Stimulated activated CD4-positive, alpha-beta T cell treated with anti-CD3 and anti-CD28 coated beads, Interleukin-15, amount 100 ng/mL, for 24 hours (primary cell): ENCODE data around the gene EVC.
"Not testable (repeated sequence)": the region's sequence is repeated elsewhere in the genome, so short reads cannot be mapped to it uniquely, and the experiment has no call there.

Experiments used
- DNase-seq: peaks from one replicate; pipeline ENCODE4 v3.0.0-alpha.2; 2020

Gene EVC

GRCh38 chr4:5821665-5822358 lies 110.8 kb downstream of the EVC start:
- peak; percentile 18 for DNase-seq

DNA sequence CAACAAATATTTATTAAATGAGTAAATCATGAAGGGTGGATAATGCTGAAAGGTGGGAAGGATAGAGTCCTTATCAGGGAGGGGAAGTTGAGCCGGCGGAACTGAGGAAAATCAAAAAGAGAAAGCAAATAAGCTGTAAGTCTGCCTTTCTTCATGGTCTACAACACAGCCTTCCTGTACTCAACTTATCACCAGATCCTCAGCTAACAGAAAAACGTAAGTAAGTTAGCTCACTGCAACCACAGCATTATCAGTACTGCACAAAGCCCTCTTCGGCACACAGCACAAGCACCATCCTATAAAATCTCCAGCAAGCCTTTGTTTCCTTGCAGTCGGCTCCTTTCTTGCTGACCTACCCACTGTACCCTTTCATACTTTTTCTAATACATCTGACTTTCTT lies 111.6 kb downstream of the EVC start:
- DNase-seq, result no peak

DNA sequence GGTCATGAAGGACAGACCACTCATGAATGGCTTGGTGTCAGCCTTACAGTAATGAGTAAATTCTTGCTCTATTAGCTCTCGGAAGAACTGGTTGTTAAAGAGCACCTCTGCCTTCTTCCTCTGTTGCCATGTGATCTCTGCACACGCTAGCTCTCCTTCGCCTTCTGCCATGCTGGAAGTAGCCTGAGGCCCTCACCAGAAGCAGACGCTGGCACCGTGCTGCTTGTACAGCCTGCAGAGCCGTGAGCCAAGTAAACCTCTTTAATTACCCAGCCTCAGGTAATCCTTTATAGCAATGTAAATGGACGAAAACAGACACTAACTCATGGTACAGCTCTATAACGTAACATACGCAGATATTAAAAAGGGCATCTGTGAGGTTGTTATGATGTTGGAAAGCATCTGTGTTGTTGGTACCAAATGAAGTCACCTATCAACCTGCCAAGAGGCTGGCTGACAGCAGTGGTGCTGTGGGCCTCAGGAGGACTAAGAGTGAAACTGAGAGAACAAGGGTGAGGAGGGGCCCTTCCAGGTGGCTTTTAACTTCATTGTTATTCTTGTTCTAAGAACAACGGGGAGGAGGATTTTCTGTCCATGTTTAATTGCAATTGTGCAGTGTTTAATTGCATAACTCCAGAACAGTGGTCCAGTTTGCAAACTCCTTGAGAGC lies 112.7 kb downstream of the EVC start:
- DNase-seq, result no peak

DNA sequence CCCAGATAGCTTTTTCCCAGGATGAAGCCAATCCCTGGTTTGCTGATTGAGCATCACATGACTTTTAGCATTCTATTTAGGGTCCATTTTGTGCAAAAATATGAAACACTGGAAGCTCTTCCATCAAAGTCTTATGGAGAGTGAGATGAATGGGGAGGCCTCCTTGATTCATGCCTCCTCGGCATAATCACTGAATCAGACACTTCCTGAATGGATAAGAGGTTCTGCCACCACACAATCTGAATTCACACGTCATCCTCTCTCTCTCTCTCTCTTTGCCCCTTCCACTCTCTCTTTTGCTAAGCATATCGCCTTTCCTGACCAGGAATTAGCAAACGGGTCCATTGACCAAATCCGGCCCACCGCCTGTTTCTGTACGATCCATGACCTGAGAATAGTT lies 113.2 kb downstream of the EVC start:
- no peak for DNase-seq

DNA sequence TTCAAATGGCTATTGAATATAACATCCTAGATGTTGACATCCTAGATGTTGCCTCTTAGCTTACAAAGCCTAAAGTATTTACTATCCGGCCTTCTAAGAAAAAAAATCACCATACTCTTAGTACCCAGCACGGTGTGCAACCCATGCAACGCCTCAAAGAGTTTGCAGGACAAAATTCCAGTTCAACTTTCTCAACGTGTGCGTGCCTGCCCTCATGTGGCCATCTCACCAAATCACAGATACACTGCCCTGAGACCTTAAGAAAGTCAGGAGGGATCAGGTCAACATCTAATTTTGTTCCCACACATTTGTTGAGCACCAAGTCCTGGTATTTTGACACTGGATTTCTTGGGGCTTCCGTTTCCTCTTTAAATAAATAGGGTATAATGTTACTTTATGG lies 113.6 kb downstream of the EVC start:
- peak; percentile 11 for DNase-seq

DNA sequence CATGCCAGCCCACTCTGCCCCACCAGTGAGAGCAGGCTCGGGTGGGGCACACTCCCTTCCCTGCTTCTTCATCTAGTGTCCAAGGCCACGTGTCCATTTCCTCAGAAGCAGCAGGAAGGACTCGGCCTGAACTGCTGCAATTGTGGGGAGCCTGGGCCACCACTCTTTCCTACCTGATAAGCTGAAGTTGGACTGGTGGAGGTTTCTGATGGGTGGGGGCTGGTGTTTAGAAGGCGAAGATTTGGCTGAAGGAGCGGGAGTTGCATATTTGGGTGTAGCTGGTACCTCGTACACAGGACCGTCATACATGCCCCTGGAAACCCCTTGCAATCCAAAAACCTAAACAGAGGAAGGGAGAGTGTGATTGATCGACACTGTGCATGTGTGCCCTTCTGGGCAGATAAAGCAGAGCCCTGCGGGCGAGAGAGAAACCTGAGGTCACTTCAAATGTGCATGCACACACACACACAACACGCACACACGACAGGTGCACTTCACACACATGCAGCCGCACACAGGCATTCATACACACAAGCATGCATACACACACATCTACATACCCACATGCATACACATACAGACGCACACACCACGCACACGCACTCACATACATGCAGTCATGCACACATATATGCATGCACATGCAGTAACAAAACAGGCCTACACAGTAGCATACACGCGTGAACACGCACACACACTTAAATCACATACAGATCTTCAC lies 114.5 kb downstream of the EVC start:
- no peak for DNase-seq

- DNase-seq, result no peak
Observed at GRCh38 chr4:5826437-5827107, 115.6 kb downstream of the EVC start.

GRCh38 chr4:5827108-5828004 lies 116.4 kb downstream of the EVC start:
- DNase-seq, result no peak

DNA sequence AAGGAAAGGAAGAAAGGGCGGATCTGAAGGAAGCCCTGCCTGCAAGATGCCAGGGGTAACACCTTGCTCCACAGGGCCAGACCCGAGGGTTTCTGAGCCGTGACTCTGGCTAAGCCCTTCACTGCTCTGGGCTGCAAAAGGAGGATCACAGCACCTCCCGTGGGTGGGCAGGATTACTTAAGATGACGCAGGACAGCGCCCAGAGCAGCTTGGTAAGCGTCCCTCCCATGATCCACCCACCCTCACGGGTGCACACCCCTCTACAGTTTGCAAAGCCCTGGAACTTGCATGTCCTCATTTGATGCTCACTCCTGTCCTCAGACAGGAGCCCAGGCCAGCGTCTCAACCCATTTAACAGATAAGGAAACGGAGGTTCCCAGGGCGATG lies 117.0 kb downstream of the EVC start:
- no peak for DNase-seq

- no peak for DNase-seq
Observed at GRCh38 chr4:5836943-5837342, 125.9 kb downstream of the EVC start.

DNA sequence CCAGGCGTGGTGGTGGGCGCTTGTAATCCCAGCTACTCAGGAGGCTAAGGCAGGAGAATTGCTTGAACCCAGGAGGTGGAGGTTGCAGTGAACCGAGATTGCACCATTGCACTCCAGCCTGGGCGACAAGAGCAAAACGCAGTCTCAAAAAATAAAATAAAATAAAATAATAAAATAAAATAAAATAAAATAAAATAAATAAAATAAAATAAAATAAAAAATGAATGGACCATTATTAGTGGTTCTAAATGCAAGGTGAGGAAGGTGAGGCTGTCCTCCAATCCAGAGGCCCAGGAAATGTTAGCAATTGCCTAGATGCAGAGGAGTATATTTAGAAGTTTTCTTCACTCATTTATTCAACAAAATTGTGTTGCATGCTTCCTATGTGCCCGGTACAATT lies 126.5 kb downstream of the EVC start:
- DNase-seq, result not testable (repeated sequence)

DNA sequence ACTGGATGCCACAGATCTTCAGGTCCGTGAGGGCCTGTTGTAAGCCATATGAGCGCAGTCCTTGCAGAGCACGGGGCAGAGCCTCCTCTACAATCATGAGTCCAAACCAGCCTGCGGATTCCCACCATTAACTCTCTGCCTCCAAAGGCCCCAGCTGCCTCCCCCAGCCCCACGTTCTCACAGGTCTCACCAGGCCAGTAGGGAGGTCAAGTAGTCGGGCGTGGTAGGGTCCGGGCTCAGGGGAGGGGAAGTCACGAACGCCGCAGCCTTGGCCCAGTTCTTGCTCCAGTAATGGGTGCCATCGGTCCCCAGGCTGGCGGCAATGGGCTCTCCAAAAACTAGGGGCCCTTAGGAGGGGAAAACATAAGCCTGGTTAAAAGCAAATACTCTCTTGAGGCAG lies 128.3 kb downstream of the EVC start:
- DNase-seq, result no peak

- no peak for DNase-seq
Observed at GRCh38 chr4:5839751-5840674, 129.0 kb downstream of the EVC start.

DNA sequence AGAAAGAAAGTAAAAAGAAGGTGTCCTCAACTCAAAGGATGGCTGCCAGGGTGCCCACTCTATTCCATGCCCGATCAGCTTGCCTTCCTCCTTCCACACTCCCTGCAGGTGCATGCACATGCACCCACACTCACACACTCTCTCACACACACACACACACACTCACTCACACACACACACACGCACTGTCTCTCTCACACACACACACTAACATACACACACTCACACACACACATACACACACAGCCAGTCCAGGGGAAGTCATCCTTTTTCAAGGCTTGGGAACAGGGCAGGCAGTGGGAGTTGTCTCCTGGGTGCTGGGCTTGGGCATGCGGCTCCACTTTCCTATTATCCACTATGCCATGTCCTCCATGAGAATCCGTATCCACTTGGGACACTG lies 131.5 kb downstream of the EVC start:
- no peak for DNase-seq

- no peak for DNase-seq
Observed at GRCh38 chr4:5843573-5844530, 132.9 kb downstream of the EVC start.

DNA sequence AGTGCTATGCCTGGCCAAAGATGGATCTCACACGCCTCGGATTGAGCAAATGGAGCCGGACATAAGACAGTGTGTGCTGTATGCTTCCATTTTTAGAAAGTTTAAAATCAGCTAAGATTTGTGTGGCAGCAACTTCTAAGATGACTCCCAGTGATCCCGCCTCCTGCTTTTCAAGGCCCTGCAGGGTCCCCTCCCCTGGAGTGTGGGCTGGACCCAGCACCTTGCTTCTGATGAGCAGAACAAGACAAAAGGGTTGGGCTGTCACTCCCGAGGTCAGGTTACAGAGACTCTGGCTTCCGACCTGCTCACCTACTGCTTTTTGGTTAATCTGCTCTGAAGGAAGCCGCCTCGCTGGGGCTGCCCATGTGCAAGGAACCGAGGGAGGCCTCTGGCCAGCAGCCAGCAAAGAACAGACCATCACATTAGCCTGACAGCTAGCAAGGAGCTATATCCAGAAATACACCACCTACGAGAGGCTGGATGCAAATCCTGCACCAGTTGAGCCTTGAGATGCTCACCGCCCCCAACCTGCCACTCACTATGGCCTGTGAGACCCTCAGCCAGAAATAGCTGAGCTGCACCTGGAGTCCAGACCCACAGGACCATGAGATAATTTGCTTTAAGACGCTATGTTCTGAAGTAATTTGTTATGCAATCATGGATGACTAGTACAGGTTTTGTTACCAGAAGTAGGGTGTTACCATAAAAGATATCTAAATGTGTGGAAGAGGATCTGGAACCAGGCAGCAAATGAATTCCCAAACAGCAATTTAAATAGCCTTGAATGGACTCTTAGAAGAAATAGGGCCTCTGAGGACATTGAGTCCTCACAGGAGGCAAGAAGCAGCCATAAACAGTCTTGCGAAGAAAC lies 134.3 kb downstream of the EVC start:
- no peak for DNase-seq

- no peak for DNase-seq
Observed at GRCh38 chr4:5851637-5852301, 140.8 kb downstream of the EVC start.

DNA sequence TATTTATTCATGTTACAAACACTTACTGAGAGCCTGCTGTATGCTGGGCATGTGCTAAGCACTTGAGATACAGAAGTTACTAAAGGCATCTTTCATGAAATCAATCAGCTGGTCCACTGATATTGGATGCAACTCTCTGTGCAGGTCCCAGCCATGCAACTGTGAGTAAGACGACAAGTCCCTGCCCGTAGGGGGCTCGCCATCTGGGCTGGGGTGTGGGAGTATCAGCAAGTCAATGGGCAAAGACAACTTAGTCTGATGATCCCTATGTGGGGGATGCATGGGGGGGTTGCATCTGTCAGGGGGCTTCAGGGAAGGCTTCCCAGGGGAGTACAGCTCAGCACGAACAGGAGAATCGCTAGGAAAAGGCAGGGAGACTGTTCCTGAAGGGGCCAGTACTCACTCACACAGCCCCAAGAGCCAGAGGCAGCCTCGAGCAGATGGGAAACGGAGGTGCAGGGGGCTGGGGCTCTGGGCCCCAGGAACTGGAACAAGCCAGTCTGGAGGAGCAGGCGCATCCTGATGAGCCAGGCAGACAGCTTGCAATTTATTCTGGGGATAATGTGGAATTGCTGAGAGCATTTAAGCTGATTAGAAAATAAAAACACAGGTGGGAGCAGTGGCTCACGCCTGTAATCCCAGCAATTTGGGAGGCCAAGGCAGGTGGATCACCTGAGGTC lies 141.7 kb downstream of the EVC start:
- no peak for DNase-seq
